Glutamatergic neuron (in vitro differentiated cells): ENCODE measurements around the gene MTCL3.

Experiments used
- DNase-seq: peaks from one replicate; pipeline ENCODE4 v3.0.0; 2022
- H3K27ac Mint-ChIP-seq: one replicate; pipeline ENCODE4 v1.8.0; 2020; ENCODE audit warnings: mild to moderate bottlenecking, mixed read lengths, inconsistent platforms; ENCODE audit not compliant: unreplicated experiment
- H3K27me3 Mint-ChIP-seq: one replicate; pipeline ENCODE4 v1.8.0; 2020; ENCODE audit warnings: mild to moderate bottlenecking, moderate library complexity, mixed read lengths, inconsistent platforms; ENCODE audit not compliant: unreplicated experiment
- H3K36me3 Mint-ChIP-seq: one replicate; pipeline ENCODE4 v1.8.0; 2020; ENCODE audit warnings: mild to moderate bottlenecking, mixed read lengths, inconsistent platforms; ENCODE audit not compliant: unreplicated experiment
- H3K4me1 Mint-ChIP-seq: one replicate; pipeline ENCODE4 v1.8.0; 2020; ENCODE audit warnings: mild to moderate bottlenecking, low read depth, mixed read lengths, inconsistent platforms; ENCODE audit not compliant: unreplicated experiment
- H3K4me3 Mint-ChIP-seq: one replicate; pipeline ENCODE4 v1.8.0; 2020; ENCODE audit warnings: mild to moderate bottlenecking, mixed read lengths, inconsistent platforms; ENCODE audit not compliant: unreplicated experiment
- H3K9me3 Mint-ChIP-seq: one replicate; pipeline ENCODE4 v1.8.0; 2020; ENCODE audit warnings: mild to moderate bottlenecking, moderate library complexity, mixed read lengths, inconsistent platforms; ENCODE audit not compliant: unreplicated experiment
- CTCF ChIP-seq: fragments of 200-600 bp; sonication (generic); IDR thresholded peaks from one replicate; pipeline ENCODE4 v1.5.0; 2021; ENCODE audit not compliant: partially characterized antibody, unreplicated experiment

MTCL3 gene

GRCh38 chr6:127496471-127496870, 22.7 kb downstream of the MTCL3 start:
- Mint-ChIP-seq H3K9me3 (no peaks in the 10 kb centered on the region), H3K4me1 (peaks cover 2% of the 10 kb centered on the region), H3K27ac (no peak overlapping the region), H3K4me3 (no peak overlapping the region), H3K36me3 (peaks cover 6% of the 10 kb centered on the region), H3K27me3 (no peaks in the 10 kb centered on the region)
- no peak for TF ChIP-seq CTCF
- no peak for DNase-seq

GRCh38 chr6:127494240-127494767, 24.8 kb downstream of the MTCL3 start:
- peaks cover 5% of the 10 kb centered on the region for H3K9me3 Mint-ChIP-seq
- TF ChIP-seq CTCF = no peak
- H3K4me3 Mint-ChIP-seq = no peak overlapping the region
- H3K36me3 Mint-ChIP-seq = peaks cover 22% of the 10 kb centered on the region
- peaks cover 2% of the 10 kb centered on the region for H3K4me1 Mint-ChIP-seq
- no peaks in the 10 kb centered on the region for H3K27me3 Mint-ChIP-seq
- H3K27ac Mint-ChIP-seq = no peak overlapping the region
- no peak for DNase-seq

GRCh38 chr6:127489248-127489647, 29.9 kb downstream of the MTCL3 start:
- no peaks in the 10 kb centered on the region for H3K27me3 Mint-ChIP-seq
- DNase-seq = no peak
- H3K4me3 Mint-ChIP-seq = no peak overlapping the region
- no peak for TF ChIP-seq CTCF
- peaks cover 7% of the 10 kb centered on the region for H3K9me3 Mint-ChIP-seq
- no peak overlapping the region for H3K27ac Mint-ChIP-seq
- H3K4me1 Mint-ChIP-seq = peaks cover 3% of the 10 kb centered on the region
- peaks cover 24% of the 10 kb centered on the region for H3K36me3 Mint-ChIP-seq

GRCh38 chr6:127486934-127487333, 32.2 kb downstream of the MTCL3 start:
- H3K27ac Mint-ChIP-seq = peak overlapping the region; percentile 34
- peaks cover 3% of the 10 kb centered on the region for H3K4me1 Mint-ChIP-seq
- no peaks in the 10 kb centered on the region for H3K27me3 Mint-ChIP-seq
- DNase-seq = no peak
- no peak overlapping the region for H3K4me3 Mint-ChIP-seq
- H3K9me3 Mint-ChIP-seq = peaks cover 7% of the 10 kb centered on the region
- TF ChIP-seq CTCF = no peak
- peaks cover 21% of the 10 kb centered on the region for H3K36me3 Mint-ChIP-seq

- Mint-ChIP-seq H3K36me3 (peaks cover 3% of the 10 kb centered on the region), H3K27me3 (no peaks in the 10 kb centered on the region), H3K4me1 (peaks cover 3% of the 10 kb centered on the region), H3K4me3 (no peak overlapping the region), H3K9me3 (peaks cover 2% of the 10 kb centered on the region), H3K27ac (no peak overlapping the region)
- no peak for DNase-seq
- TF ChIP-seq CTCF = no peak
Observed at GRCh38 chr6:127484212-127484863, 34.8 kb downstream of the MTCL3 start.
